OCI-LY7 (cell line): ENCODE results near the gene TMEM179B. TPM values are rescaled to one million over a fixed set of nuclear protein-coding genes. Genes with fewer than 3 reads are reported as not detected.

Experiments used
- BruUV-seq: library from RNA; stranded (reverse); fragments of 400-500 nt; replicated peaks from 2 replicates; lab custom pipeline; 2021; lab: Mats Ljungman, UMichigan
- CTCF ChIA-PET: fragments of 300-600 bp; sonication (Branson Sonifier 250); formaldehyde crosslinking; loops from one replicate; lab custom pipeline; 2022; ENCODE audit warnings: antibody characterized with exemption; ENCODE audit not compliant: unreplicated experiment; lab: Charles Lee
- POLR2A ChIA-PET: fragments of 300-600 bp; sonication (Branson Sonifier 250); formaldehyde crosslinking; loops from one replicate; lab custom pipeline; 2022; ENCODE audit warnings: antibody characterized with exemption; lab: Charles Lee
- DNase-seq: peaks from one replicate; pipeline ENCODE4 v3.0.0-alpha.2; 2015; ENCODE audit warnings: low spot score
- H2AFZ ChIP-seq: fragments of 200-600 bp; sonication (generic), shearing (Covaris generic); 2 replicates; pipeline ENCODE4 v1.6.1; 2014; ENCODE audit warnings: mild to moderate bottlenecking, antibody characterized with exemption, low read length, moderate library complexity
- H3K27ac ChIP-seq: fragments of 200-600 bp; sonication (generic); 2 replicates; pipeline ENCODE4 v1.5.1; 2014; ENCODE audit warnings: mixed run types, low read depth, mild to moderate bottlenecking, moderate library complexity, low read length, inconsistent platforms; ENCODE audit not compliant: poor library complexity, severe bottlenecking
- H3K36me3 ChIP-seq: fragments of 200-600 bp; sonication (generic); 2 replicates; pipeline ENCODE4 v1.6.1; 2014; ENCODE audit warnings: mild to moderate bottlenecking, antibody characterized with exemption, low read length, moderate library complexity, mixed read lengths; ENCODE audit not compliant: insufficient read depth
- H3K4me1 ChIP-seq: fragments of 200-600 bp; sonication (generic); 2 replicates; pipeline ENCODE4 v1.5.1; 2014; ENCODE audit warnings: mild to moderate bottlenecking, low read length; ENCODE audit not compliant: insufficient read depth, poor library complexity, severe bottlenecking
- H3K4me2 ChIP-seq: fragments of 200-600 bp; sonication (generic); 2 replicates; pipeline ENCODE4 v1.6.1; 2014; ENCODE audit warnings: mild to moderate bottlenecking, low read length
- H3K4me3 ChIP-seq: fragments of 200-600 bp; sonication (generic); 2 replicates; pipeline ENCODE4 v1.5.1; 2014; ENCODE audit warnings: mild to moderate bottlenecking, low read depth, low read length; ENCODE audit not compliant: poor library complexity, severe bottlenecking
- H3K79me2 ChIP-seq: fragments of 200-600 bp; sonication (generic); 2 replicates; pipeline ENCODE4 v1.6.1; 2016; ENCODE audit warnings: low read depth, mild to moderate bottlenecking, low read length, moderate library complexity, mixed read lengths; ENCODE audit not compliant: insufficient read depth
- H3K9me2 ChIP-seq: fragments of 200-600 bp; sonication (generic); 2 replicates; pipeline ENCODE4 v1.6.1; 2016; ENCODE audit warnings: mild to moderate bottlenecking, low read length, mixed read lengths; ENCODE audit not compliant: insufficient read depth
- H3K9me3 ChIP-seq: fragments of 200-600 bp; sonication (generic); 2 replicates; pipeline ENCODE4 v1.6.1; 2014; ENCODE audit warnings: mild to moderate bottlenecking, mixed run types, low read length, mixed read lengths
- H4K20me1 ChIP-seq: fragments of 200-600 bp; sonication (generic); 2 replicates; pipeline ENCODE4 v1.6.1; 2014; ENCODE audit warnings: mild to moderate bottlenecking, antibody characterized with exemption, low read length, moderate library complexity, mixed read lengths; ENCODE audit not compliant: insufficient read depth
- EZH2phosphoT487 ChIP-seq: fragments of 200-600 bp; sonication (generic); IDR thresholded peaks from 2 replicates; pipeline ENCODE4 v1.6.1; 2018; ENCODE audit warnings: low read depth, borderline replicate concordance, mild to moderate bottlenecking, mixed run types, antibody characterized with exemption, low read length, moderate library complexity, mixed read lengths
- intact Hi-C: fragments of 100-400 bp; cut with micrococcal nuclease; formaldehyde crosslinking; loops from one replicate; pipeline ENCODE4 v1.10.0; 2022; ENCODE audit not compliant: unreplicated experiment
- total RNA-seq, 2 experiments: library from RNA; depleted of rRNA in 1 of 2; stranded (reverse); fragments of >200 nt in 1 of 2; shearing (Covaris generic) in 1 of 2; gene quantifications; 2 replicates each; pipeline ENCODE4 v1.2.3, GENCODE V29; 2014 to 2022
- TF ChIP-seq, protein P1 (sequence below): fragments of 200-600 bp; sonication (generic); conservative IDR thresholded peaks from 2 replicates; pipeline ENCODE4 v1.5.1; 2014; ENCODE audit warnings: mild to moderate bottlenecking, antibody characterized with exemption, low read length, moderate library complexity, mixed read lengths

Gene TMEM179B
- total RNA-seq, 2 experiments from 2014 or later, result 18.6 to 33.1 TPM

DNA sequence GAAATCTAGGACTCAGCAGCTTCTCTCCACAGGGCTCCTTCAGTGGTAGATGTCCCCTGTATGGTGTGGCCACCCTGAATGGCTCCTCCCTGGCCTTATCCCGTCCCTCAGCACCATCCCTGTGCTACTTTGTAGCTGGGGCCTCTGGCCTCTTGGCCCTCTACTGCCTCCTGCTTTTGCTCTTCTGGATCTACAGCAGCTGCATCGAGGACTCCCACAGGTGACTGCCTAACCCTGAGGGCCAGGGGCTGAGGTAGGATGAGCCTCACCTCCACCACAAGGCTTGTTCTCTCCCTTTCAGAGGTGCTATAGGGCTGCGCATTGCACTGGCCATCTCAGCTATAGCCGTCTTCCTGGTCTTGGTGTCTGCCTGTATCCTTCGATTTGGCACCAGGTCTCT, 1.8 kb downstream of the TMEM179B start:
- Histone ChIP-seq H3K4me2 (peak overlapping the region; percentile 36; the same call in 1 of the 2 replicates), H4K20me1 (no peaks in the 10 kb centered on the region), H3K9me2 (no peaks in the 10 kb centered on the region), H3K27ac (peak overlapping the region; percentile 18), H3K36me3 (peaks cover 57% of the 10 kb centered on the region), H3K4me1 (peaks cover 42% of the 10 kb centered on the region), H2AFZ (no peak overlapping the region), H3K9me3 (no peaks in the 10 kb centered on the region), H3K4me3 (no peak overlapping the region), H3K79me2 (peaks cover 30% of the 10 kb centered on the region; the same call in 1 of the 2 replicates)
- TF ChIP-seq, protein P1, sequence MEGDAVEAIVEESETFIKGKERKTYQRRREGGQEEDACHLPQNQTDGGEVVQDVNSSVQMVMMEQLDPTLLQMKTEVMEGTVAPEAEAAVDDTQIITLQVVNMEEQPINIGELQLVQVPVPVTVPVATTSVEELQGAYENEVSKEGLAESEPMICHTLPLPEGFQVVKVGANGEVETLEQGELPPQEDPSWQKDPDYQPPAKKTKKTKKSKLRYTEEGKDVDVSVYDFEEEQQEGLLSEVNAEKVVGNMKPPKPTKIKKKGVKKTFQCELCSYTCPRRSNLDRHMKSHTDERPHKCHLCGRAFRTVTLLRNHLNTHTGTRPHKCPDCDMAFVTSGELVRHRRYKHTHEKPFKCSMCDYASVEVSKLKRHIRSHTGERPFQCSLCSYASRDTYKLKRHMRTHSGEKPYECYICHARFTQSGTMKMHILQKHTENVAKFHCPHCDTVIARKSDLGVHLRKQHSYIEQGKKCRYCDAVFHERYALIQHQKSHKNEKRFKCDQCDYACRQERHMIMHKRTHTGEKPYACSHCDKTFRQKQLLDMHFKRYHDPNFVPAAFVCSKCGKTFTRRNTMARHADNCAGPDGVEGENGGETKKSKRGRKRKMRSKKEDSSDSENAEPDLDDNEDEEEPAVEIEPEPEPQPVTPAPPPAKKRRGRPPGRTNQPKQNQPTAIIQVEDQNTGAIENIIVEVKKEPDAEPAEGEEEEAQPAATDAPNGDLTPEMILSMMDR, result peak; percentile 25; the same call in 1 of the 2 replicates
- TF ChIP-seq EZH2phosphoT487, result no peak
- CTCF ChIA-PET, result interaction anchor here (0.6 kb wide), 1 partner anchor 233 kb away, joined by 5 read pairs; no protein-coding TSS in a partner anchor
- intact Hi-C loops, result loop anchor here (5.0 kb wide), 2 partner anchors 112 to 233 kb away; partner anchors contain the start of gene UBXN1
- DNase-seq, result no peak
- BruUV-seq, result no TSS peak
- POLR2A ChIA-PET, result interaction anchor here (0.6 to 1.4 kb wide), 4 partner anchors 14 to 109 kb away, joined by 3 to 7 read pairs (median 4); no protein-coding TSS in a partner anchor

DNA sequence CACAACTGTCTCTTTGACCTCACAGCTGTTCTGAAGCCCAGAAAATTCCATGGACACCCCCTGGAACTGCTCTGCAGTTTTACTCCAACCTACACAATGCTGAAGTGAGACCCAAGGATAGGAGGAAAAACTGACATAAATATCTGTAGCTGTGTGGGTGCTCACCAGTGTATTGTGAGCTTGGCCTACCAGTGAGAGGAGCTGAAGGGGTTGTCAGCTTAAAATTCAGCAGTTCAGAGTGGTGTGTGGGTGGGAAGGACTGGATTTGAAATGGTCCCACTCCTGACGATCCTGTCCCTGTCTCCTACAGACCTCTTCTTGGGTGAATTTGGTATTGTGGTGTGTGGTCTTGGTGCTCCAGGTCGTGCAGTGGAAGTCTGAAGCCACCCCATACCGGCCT, 2.4 kb downstream of the TMEM179B start:
- ChIA-PET CTCF (no interaction called here), POLR2A (interaction anchor here (0.6 to 1.4 kb wide), 5 partner anchors 18 to 110 kb away, joined by 3 to 7 read pairs (median 4); partner anchors contain the start of gene ZBTB3)
- TF ChIP-seq, protein P1, result no peak
- no peak for TF ChIP-seq EZH2phosphoT487
- H2AFZ ChIP-seq, result no peak overlapping the region
- H3K36me3 ChIP-seq, result peaks cover 63% of the 10 kb centered on the region
- no peak overlapping the region for H3K4me3 ChIP-seq
- peak overlapping the region; percentile 91 for H3K4me2 ChIP-seq
- no peaks in the 10 kb centered on the region for H4K20me1 ChIP-seq
- H3K27ac ChIP-seq, result no peak overlapping the region
- no peak for DNase-seq
- H3K79me2 ChIP-seq, result peaks cover 30% of the 10 kb centered on the region; the same call in 1 of the 2 replicates
- H3K9me3 ChIP-seq, result no peaks in the 10 kb centered on the region
- BruUV-seq, result no TSS peak
- intact Hi-C loops, result loop anchor here (5.0 kb wide), 2 partner anchors 112 to 233 kb away; partner anchors contain the start of gene UBXN1
- H3K9me2 ChIP-seq, result no peaks in the 10 kb centered on the region
- H3K4me1 ChIP-seq, result peaks cover 42% of the 10 kb centered on the region
